Ishikawa (cell line): ENCODE data around the gene ACOXL.

Experiments
- CEBPB ChIP-seq: IDR thresholded peaks from 2 replicates; pipeline ENCODE4 v1.6.1; 2012
- CREB1 ChIP-seq: IDR thresholded peaks from 2 replicates; pipeline ENCODE4 v1.6.1; 2012; ENCODE audit warnings: low read depth
- EGR1 ChIP-seq: IDR thresholded peaks from 2 replicates; pipeline ENCODE4 v1.6.1; 2012
- EP300 ChIP-seq: IDR thresholded peaks from 2 replicates; pipeline ENCODE4 v1.6.1; 2012; ENCODE audit warnings: borderline replicate concordance
- FOXM1 ChIP-seq: IDR thresholded peaks from 2 replicates; pipeline ENCODE4 v1.6.1; 2012; ENCODE audit warnings: low read depth, borderline replicate concordance
- MAX ChIP-seq: IDR thresholded peaks from 2 replicates; pipeline ENCODE4 v1.6.1; 2012
- NFIC ChIP-seq: IDR thresholded peaks from 2 replicates; pipeline ENCODE4 v1.6.1; 2012
- RAD21 ChIP-seq: IDR thresholded peaks from 2 replicates; pipeline ENCODE4 v1.6.1; 2012; ENCODE audit warnings: low read depth
- REST ChIP-seq: IDR thresholded peaks from 2 replicates; pipeline ENCODE4 v1.6.1; 2012; ENCODE audit warnings: low read depth, mild to moderate bottlenecking
- TAF1 ChIP-seq: IDR thresholded peaks from 2 replicates; pipeline ENCODE4 v1.6.1; 2012; ENCODE audit warnings: low read depth, mild to moderate bottlenecking
- TCF12 ChIP-seq: IDR thresholded peaks from 2 replicates; pipeline ENCODE4 v1.6.1; 2012; ENCODE audit warnings: low read depth
- TEAD4 ChIP-seq: IDR thresholded peaks from 2 replicates; pipeline ENCODE4 v1.6.1; 2012
- USF1 ChIP-seq: IDR thresholded peaks from 2 replicates; pipeline ENCODE4 v1.6.1; 2012
- YY1 ChIP-seq: IDR thresholded peaks from 2 replicates; pipeline ENCODE4 v1.6.1; 2012; ENCODE audit warnings: low read depth
- ZBTB7A ChIP-seq: IDR thresholded peaks from 2 replicates; pipeline ENCODE4 v1.6.1; 2012; ENCODE audit warnings: low read depth

Gene ACOXL

GRCh38 chr2:110919738-110920137 is 187.4 kb downstream of the ACOXL start:
- TF ChIP-seq CEBPB, result no peak
- TF ChIP-seq MAX, result no peak

GRCh38 chr2:110925479-110925878 is 193.1 kb downstream of the ACOXL start:
- TF ChIP-seq MAX (no peak), TCF12 (no peak), TAF1 (no peak), TEAD4 (no peak), EP300 (no peak), FOXM1 (no peak), YY1 (no peak), USF1 (no peak), RAD21 (no peak), ZBTB7A (no peak), REST (no peak), CREB1 (no peak), NFIC (no peak), CEBPB (no peak), EGR1 (no peak)

- no peak for TF ChIP-seq RAD21
- TF ChIP-seq NFIC, result no peak
These were observed 195.2 kb downstream of the ACOXL start for GRCh38 chr2:110927526-110927925.

GRCh38 chr2:110929528-110929927 is 197.2 kb downstream of the ACOXL start:
- no peak for TF ChIP-seq RAD21
- TF ChIP-seq TEAD4, result no peak
- no peak for TF ChIP-seq ZBTB7A
- TF ChIP-seq MAX, result no peak
- no peak for TF ChIP-seq CREB1
- no peak for TF ChIP-seq EP300
- TF ChIP-seq NFIC, result no peak
- TF ChIP-seq EGR1, result no peak
- TF ChIP-seq FOXM1, result no peak
- no peak for TF ChIP-seq USF1
- no peak for TF ChIP-seq CEBPB
- no peak for TF ChIP-seq YY1
- no peak for TF ChIP-seq TAF1
- TF ChIP-seq REST, result no peak
- no peak for TF ChIP-seq TCF12

GRCh38 chr2:110931648-110932047 is 199.3 kb downstream of the ACOXL start:
- TF ChIP-seq CREB1 (no peak), CEBPB (peak; percentile 93), REST (no peak), USF1 (no peak), TEAD4 (peak; percentile 82), NFIC (peak; percentile 50; the same call in 1 of the 2 replicates)
